Psoas muscle (tissue), 8 donors: Measurements from ENCODE around the gene MARCHF3. TPM values are rescaled to one million over a fixed set of nuclear protein-coding genes. Genes with fewer than 3 reads are reported as not detected.
A peak's percentile ranks its signal among the peaks of the same experiment; 100 is the strongest.
"Not testable (repeated sequence)": the region's sequence is repeated elsewhere in the genome, so short reads cannot be mapped to it uniquely, and the experiment has no call there.

ENCODE experiments used
- ATAC-seq, 4 donors: fragments of 200-7000 bp; cut with Tn5 transposase; one replicate each; pipeline ENCODE4 v1.9.1; 2020; ENCODE audit warnings: moderate library complexity in 3 of 4, mild to moderate bottlenecking in 2 of 4
- DNase-seq, 2 donors: peaks; one replicate each; pipeline ENCODE4 v3.0.0-alpha.2; 2020
- H3K27ac ChIP-seq: fragments of 200-600 bp; one replicate; pipeline ENCODE4 v1.8.0; 2022
- H3K27me3 ChIP-seq, 3 donors: fragments of 200-600 bp in 1 of 3; one replicate each; pipeline versions ENCODE4 v1.6.1 to v1.8.0; 2013 to 2022; ENCODE audit warnings: low read length in 2 of 3, mild to moderate bottlenecking in 2 of 3, moderate library complexity in 1 of 3; ENCODE audit not compliant: insufficient read depth in 3 of 3
- H3K36me3 ChIP-seq, 2 donors: fragments of 200-600 bp in 1 of 2; one replicate each; pipeline versions ENCODE4 v1.6.1 to v1.8.0; 2013 to 2022; ENCODE audit warnings: low read depth in 1 of 2, mild to moderate bottlenecking in 1 of 2, moderate library complexity in 1 of 2; ENCODE audit not compliant: insufficient read depth in 1 of 2
- H3K4me1 ChIP-seq: fragments of 200-600 bp; one replicate; pipeline ENCODE4 v1.8.0; 2022
- H3K4me3 ChIP-seq: fragments of 200-600 bp; one replicate; pipeline ENCODE4 v1.8.0; 2022; ENCODE audit warnings: mild to moderate bottlenecking
- H3K9me3 ChIP-seq: fragments of 200-600 bp; one replicate; pipeline ENCODE4 v1.8.0; 2022
- CTCF ChIP-seq: fragments of 200-600 bp; IDR thresholded peaks from one replicate; pipeline ENCODE4 v1.8.0; 2022; ENCODE audit warnings: antibody characterized with exemption
- WGBS, 3 donors: extraction: QIAGEN DNeasy Blood & Tissue Kit; methylation state at CpG; one replicate each; pipeline versions ENCODE4 v1.1.6 to v1.1.7; 2013; 5-methylcytosine and 5-hydroxymethylcytosine counted together
- intact Hi-C, 2 donors: fragments of 100-400 bp; cut with DNase I; formaldehyde crosslinking; loops; one replicate each; pipeline versions ENCODE4 v1.11.0 to v1.14.2; 2022
- polyA plus RNA-seq, 3 donors: library from polyadenylated mRNA; stranded (reverse); fragments of 200-250 nt; gene quantifications; one replicate each; pipeline ENCODE4 v1.2.3, GENCODE V29; 2013
- total RNA-seq, 4 donors: library from RNA; stranded (reverse); fragmentation: NEBNext Ultra II Directional in 2 of 4; extraction: Animal tissue kit (Norgen Biotek cat#: 25700) in 2 of 4; gene quantifications; one replicate each; pipeline versions ENCODE4 v1.2.1 to v1.2.4, GENCODE V29; 2021 to 2023
- donor health status: healthy with polysubstance abuse.
- donor health status: DM: no; HTN: no; CAD: no; lungs with moderate emphysema.
- donor health status: Bipolar disorder and iron deficiency.
- donor health status: healthy.
- donor health status: DM: yes; HTN: yes; CAD: no.
- donor health status: DM: no; HTN: no; CAD: no.
- donor health status: DM: no; HTN: no; CAD: no.
- donor health status: DM: yes; HTN: yes; CAD: no.

MARCHF3 gene
- total and polyA plus RNA-seq, 7 donors, result 6.0 to 22.0 (median 12.0) TPM

DNA sequence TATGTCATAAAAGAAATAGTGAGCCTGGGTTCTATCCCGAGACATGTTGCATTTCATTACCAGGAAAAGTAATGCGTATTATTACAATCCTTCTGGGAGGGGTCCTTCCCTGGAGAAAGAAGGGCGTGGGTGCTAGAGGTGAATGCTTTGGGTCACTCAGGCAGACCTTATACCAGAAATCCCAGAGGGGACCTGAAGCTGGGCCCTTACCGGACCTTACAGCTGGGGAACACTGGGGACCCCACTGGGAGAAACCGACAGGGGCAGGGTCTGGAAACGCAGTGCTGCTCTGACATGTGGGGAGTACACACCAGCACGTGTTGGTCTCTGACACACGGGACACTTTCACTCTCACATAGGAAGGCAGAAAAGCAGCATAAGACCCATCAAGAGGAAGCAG is 182.1 kb downstream of the MARCHF3 start:
- ATAC-seq (peak in 2 of 4 donors; percentile 25 to 26), DNase-seq (no peak)
- intact Hi-C loops, result no loop called here
- TF ChIP-seq CTCF, result no peak
- Histone ChIP-seq H3K9me3 (no peaks in the 10 kb centered on the region), H3K27me3 (no peaks in the 10 kb centered on the region), H3K36me3 (no peaks in the 10 kb centered on the region), H3K4me1 (peaks cover 6% of the 10 kb centered on the region), H3K4me3 (no peak overlapping the region), H3K27ac (peak overlapping the region; percentile 46)
- 52 to 66% (median 65%) methylated on average over 8 of the region's 8 CpGs for WGBS, 3 donors

DNA sequence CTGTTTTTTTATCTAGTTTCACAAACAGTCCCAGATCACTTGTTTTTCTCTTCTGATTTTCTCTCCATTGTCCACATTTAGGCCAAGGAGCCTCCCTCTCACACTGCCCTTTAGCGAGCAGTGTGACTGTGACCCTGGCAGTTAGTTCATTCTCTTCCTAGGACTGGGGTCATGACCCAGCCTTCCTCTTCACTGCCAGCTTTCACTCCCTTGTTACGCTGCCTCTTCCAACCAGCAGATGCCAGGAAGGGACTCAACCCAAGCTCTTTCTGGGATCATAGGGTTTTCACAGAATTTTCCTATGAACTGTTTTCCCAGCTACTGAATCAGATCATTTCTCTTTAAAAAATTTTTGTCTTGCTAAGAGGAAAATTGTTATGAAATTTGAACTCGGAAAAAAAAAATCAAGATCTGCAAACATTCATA is 182.5 kb downstream of the MARCHF3 start:
- intact Hi-C loops, result no loop called here
- H3K4me1 ChIP-seq, result peaks cover 6% of the 10 kb centered on the region
- no peak overlapping the region for H3K27ac ChIP-seq
- TF ChIP-seq CTCF, result no peak
- no peak overlapping the region for H3K4me3 ChIP-seq
- H3K36me3 ChIP-seq, result no peaks in the 10 kb centered on the region
- WGBS, 3 donors, result 43 to 52% (median 52%) methylated on average over 3 of the region's 3 CpGs
- peak in 3 of 4 donors; percentile 36 to 59 (median 50) for ATAC-seq
- H3K27me3 ChIP-seq, result no peaks in the 10 kb centered on the region
- peak in 1 of 2 donors; percentile 34 for DNase-seq
- H3K9me3 ChIP-seq, result no peaks in the 10 kb centered on the region

DNA sequence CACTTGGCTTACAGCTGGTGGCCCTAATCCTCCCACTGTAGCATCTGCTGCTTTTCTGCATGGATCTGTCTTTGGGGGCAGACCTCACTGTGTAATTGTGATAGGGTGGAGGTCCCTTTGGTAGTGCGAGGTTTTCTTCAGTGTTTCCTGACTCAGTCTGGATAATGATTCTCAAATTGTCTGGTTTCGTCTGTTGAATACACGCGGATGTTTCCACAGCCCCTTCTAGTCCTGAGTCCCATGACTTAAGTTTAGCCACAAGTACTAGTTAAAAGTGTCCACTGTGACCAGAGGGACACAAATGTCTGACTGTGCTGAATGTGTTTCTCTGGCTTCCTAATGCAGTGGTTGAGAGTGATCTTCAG is 182.9 kb downstream of the MARCHF3 start:
- H3K4me1 ChIP-seq, result peaks cover 6% of the 10 kb centered on the region
- DNase-seq (no peak), ATAC-seq (peak in 1 of 4 donors; percentile 6)

DNA sequence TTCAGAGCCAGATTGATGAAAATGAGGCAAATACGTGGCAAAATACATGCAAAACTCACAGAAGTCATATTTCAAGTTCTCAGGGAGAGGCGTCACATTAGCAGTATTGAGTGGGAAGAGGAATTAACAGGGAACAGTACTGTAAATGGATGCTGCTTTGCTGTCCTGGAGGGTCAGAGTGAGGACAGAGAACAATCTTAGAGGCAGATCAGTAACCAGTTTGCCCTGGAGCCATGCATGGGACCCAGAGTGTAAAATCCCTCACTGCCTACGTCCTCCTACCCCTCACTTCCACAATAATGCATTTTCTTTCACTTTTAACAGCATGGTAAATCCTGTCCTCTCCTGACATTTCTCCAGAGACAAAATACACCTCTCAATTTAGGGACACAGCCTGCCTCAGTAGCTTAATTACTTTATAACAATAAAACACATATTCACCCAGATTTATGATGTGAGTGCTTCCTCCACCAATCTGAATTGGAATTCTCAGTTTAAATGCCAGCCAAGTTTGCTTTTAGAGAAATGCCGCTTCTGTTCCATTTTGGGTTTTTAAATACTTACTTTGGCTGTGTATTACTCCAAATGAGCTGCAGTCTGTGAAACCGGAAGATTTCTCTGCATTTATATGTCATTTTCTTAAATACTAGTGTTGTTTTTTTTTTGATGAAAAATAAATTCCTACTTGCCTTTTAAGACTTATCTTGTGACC is 183.5 kb downstream of the MARCHF3 start:
- Histone ChIP-seq H3K4me3 (no peak overlapping the region), H3K36me3 (no peaks in the 10 kb centered on the region), H3K27me3 (no peaks in the 10 kb centered on the region), H3K27ac (no peak overlapping the region), H3K4me1 (peaks cover 6% of the 10 kb centered on the region), H3K9me3 (no peaks in the 10 kb centered on the region)
- intact Hi-C loops, result no loop called here
- DNase-seq (no peak), ATAC-seq (no peak)
- WGBS, 3 donors, result 75 to 80% (median 77%) methylated on average over 5 of the region's 5 CpGs
- TF ChIP-seq CTCF, result no peak

More for the DNA sequence above, 182.9 kb downstream of the MARCHF3 start:
- H3K4me3 ChIP-seq, result no peak overlapping the region
- TF ChIP-seq CTCF, result no peak
- WGBS, 3 donors, result 43 to 67% (median 63%) methylated on average over 4 of the region's 4 CpGs
- intact Hi-C loops, result no loop called here
- H3K9me3 ChIP-seq, result no peaks in the 10 kb centered on the region
- H3K36me3 ChIP-seq, result no peaks in the 10 kb centered on the region
- no peak overlapping the region for H3K27ac ChIP-seq
- no peaks in the 10 kb centered on the region for H3K27me3 ChIP-seq

DNA sequence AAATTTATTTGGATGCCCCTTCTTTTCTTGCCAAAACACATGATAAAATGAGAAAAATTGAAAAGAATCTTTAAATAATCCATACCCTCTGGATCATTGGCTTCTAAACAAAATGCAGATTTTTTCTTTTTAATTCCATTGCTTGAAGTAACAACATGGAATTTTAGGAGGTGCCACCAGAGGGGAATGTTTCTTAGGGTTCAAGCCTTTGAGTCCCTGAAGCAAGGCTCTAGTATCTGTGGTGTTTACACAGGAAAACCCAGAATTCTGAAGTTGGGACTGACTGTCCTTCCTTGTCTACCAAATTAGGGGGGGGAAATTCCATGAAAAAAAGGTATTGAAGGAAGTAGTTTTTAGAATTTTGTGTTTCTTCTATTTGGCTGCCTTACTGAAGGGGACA is 184.0 kb downstream of the MARCHF3 start:
- TF ChIP-seq CTCF, result no peak
- DNase-seq (no peak), ATAC-seq (no peak)
- no peaks in the 10 kb centered on the region for H3K9me3 ChIP-seq
- H3K36me3 ChIP-seq, result no peaks in the 10 kb centered on the region
- no peak overlapping the region for H3K4me3 ChIP-seq
- H3K27me3 ChIP-seq, result no peaks in the 10 kb centered on the region
- no peak overlapping the region for H3K27ac ChIP-seq
- intact Hi-C loops, result no loop called here
- H3K4me1 ChIP-seq, result peaks cover 1% of the 10 kb centered on the region

DNA sequence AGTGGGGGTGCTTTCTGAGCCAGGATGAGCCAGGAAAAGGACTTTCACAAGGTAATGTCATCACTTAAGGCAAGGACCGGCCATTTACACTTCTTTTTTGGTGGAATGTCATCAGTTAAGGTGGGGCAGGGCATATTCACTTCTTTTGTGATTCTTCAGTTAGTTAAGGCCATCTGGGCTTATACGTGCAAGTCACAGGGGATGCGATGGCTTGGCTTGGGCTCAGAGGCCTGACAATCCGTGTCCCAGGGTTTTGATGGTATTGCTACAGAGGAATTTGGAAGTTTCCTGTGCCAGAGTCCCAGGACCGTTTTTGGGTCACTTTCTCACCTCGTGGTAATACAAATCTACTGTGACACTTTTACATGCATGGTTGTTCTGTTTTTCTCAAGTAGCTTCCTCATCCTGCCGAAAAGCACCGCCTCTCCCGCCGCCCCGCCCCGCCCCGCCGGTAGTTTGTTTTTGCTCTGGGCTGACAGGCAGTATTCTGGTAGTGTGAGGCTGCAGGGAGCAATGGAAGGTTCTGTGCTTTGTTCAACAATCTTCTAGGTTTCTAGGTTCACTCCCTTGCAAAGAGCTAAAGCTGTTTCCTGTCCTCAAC is 184.8 kb downstream of the MARCHF3 start:
- WGBS, 3 donors, result 28 to 47% (median 39%) methylated on average over 14 of the region's 14 CpGs
- intact Hi-C loops, H3K4me3 ChIP-seq, H3K27me3 ChIP-seq, H3K4me1 ChIP-seq, H3K9me3 ChIP-seq, H3K27ac ChIP-seq, H3K36me3 ChIP-seq: not testable (repeated sequence)
- ATAC-seq, result peak in 2 of 4 donors; percentile 32 to 46
- DNase-seq, result peak; percentile 57 to 72

- H3K27me3 ChIP-seq, intact Hi-C loops, H3K4me1 ChIP-seq, DNase-seq, H3K4me3 ChIP-seq, H3K9me3 ChIP-seq, H3K27ac ChIP-seq, ATAC-seq, H3K36me3 ChIP-seq: not testable (repeated sequence)
- 74 to 77% (median 77%) methylated on average over 11 of the region's 11 CpGs for WGBS, 3 donors
These were observed 187.0 kb downstream of the MARCHF3 start for GRCh38 chr5:126843375-126843774.
